ENCODE data around the gene MRPL10.

MRPL10 gene

GRCh38 chr17:47860386-47860785 is 29.0 kb upstream of the MRPL10 start:
- TF ChIP-seq, protein P1, sequence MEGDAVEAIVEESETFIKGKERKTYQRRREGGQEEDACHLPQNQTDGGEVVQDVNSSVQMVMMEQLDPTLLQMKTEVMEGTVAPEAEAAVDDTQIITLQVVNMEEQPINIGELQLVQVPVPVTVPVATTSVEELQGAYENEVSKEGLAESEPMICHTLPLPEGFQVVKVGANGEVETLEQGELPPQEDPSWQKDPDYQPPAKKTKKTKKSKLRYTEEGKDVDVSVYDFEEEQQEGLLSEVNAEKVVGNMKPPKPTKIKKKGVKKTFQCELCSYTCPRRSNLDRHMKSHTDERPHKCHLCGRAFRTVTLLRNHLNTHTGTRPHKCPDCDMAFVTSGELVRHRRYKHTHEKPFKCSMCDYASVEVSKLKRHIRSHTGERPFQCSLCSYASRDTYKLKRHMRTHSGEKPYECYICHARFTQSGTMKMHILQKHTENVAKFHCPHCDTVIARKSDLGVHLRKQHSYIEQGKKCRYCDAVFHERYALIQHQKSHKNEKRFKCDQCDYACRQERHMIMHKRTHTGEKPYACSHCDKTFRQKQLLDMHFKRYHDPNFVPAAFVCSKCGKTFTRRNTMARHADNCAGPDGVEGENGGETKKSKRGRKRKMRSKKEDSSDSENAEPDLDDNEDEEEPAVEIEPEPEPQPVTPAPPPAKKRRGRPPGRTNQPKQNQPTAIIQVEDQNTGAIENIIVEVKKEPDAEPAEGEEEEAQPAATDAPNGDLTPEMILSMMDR (IDR thresholded peaks at IDR 0.05): no peak

DNA sequence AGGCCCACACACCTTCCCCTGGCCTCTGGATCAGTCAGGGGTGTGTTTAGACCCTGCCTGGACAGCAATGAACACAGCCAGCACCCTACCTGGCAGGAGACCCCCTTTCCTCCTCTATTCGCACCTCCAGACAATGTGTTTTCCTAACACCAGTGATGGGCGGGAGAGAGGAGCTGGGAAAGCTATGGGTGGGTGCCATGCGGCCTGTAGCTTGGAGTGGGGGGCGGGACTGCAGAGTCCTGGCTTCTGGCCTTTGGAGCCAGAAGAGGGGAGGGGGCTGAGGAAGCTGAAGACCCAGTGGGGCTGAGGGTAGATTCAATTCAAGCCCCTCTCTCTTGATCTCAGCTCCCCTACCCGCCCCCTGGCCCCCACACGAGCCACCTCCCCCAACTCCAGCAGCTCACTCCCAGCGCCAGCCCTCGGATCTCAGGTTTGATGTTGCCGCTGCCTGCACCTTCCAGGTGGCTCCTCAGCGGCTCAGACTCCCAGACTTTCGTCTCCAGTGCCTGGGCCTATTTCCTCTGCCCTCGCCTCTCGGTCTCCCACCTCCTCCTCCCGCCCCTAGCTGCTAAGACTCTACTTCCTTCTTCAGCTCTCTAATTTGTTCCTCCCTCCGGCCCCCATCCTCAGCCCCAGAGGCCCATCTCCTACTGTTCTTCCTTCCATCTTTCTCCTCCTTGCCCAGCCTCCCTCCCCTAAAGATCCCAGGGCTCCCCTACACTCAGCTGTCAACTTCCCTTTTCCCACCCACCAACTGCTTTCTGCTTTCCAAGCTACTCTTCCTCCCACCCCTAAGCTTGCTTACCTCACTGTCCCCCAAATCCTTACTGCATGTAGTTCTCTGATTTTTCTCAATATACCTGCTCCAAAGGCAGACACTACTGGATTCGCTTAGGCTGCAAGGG is 26.5 kb upstream of the MRPL10 start:
- TF ChIP-seq, protein P1 (IDR thresholded peaks at IDR 0.05): no peak
- no peak overlapping the region for H3K27ac ChIP-seq
- H3K4me3 ChIP-seq: no peak overlapping the region
- no peak for DNase-seq (ENCODE audit: low spot score)

More at GRCh38 chr17:47860386-47860785, 29.0 kb upstream of the MRPL10 start:
- DNase-seq (ENCODE audit: low spot score): no peak
- Histone ChIP-seq H3K27ac (no peak overlapping the region), H3K4me3 (no peak overlapping the region)

DNA sequence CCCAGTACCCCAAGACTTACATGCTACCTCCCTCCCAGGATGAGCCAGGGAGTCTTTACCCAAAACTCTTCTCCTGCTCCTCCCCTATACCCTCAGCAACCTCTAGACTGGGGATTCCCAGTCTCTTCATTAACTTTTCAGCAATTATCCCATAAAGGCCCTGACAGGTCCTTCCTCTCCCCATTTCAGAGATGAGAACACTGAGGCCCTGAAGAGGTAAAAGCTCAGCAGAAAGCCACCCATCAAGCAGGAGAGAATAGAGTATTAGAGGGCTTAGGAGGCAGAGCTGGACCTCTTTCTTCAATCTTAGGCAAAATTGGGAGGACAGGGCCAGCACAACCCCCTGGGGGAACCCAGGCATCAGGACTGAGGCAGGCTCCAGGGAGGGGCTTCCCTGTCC is 25.5 kb upstream of the MRPL10 start:
- no peak overlapping the region for H3K4me3 ChIP-seq
- TF ChIP-seq, protein P1 (IDR thresholded peaks at IDR 0.05): no peak
- no peak overlapping the region for H3K27ac ChIP-seq
- no peak for DNase-seq (ENCODE audit: low spot score)

GRCh38 chr17:47855737-47856136 is 24.4 kb upstream of the MRPL10 start:
- Histone ChIP-seq H3K27ac (no peak overlapping the region), H3K4me3 (no peak overlapping the region)
- no peak for DNase-seq (ENCODE audit: low spot score)
- TF ChIP-seq, protein P1 (IDR thresholded peaks at IDR 0.05): no peak

DNA sequence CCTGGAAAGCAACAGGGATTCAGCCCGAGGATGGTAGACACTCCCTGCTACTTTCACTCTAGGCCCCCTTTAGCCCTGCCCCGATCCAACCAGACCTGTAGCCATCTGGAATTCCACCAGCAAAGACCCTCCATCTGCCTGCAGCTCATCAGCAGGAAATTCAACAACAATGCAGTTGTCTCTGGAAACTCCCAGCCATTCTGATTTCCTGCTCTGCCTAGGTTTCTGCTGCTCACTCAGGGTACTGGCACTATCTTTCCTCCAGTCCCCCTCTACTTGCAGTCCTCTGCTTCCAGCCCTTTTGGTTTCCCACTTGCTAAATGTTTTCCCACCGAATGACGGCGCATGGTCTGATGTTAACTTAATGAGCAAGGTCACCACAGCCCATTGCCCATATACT is 22.3 kb upstream of the MRPL10 start:
- DNase-seq (ENCODE audit: low spot score): no peak
- no peak overlapping the region for H3K27ac ChIP-seq
- no peak overlapping the region for H3K4me3 ChIP-seq
- TF ChIP-seq, protein P1 (IDR thresholded peaks at IDR 0.05): no peak

- Histone ChIP-seq H3K27ac (no peak overlapping the region), H3K4me3 (no peak overlapping the region)
- DNase-seq (ENCODE audit: low spot score): no peak
- TF ChIP-seq, protein P1 (IDR thresholded peaks at IDR 0.05): no peak
Measured at GRCh38 chr17:47852113-47852949, 21.0 kb upstream of the MRPL10 start.

Data from coronary artery (tissue), 2 donors.